MCF 10A (cell line): ENCODE data around the gene MVD. TPM values are rescaled to one million over a fixed set of nuclear protein-coding genes. Genes with fewer than 3 reads are reported as not detected.

ENCODE experiments used
- BruUV-seq: library from RNA; stranded (reverse); fragments of 400-500 nt; replicated peaks from 2 replicates; lab custom pipeline; 2021; lab: Mats Ljungman, UMichigan
- CTCF ChIA-PET: fragments of 300-600 bp; sonication (Branson Sonifier 250); formaldehyde crosslinking; extraction: SDS; loops from one replicate; lab custom pipeline; 2021; ENCODE audit warnings: antibody characterized with exemption, inconsistent platforms; lab: Yijun Ruan, JAX
- POLR2A ChIA-PET: fragments of 300-600, 350-650 bp; sonication (Branson Sonifier 250); formaldehyde crosslinking; extraction: SDS; loops from one replicate; lab custom pipeline; 2020; ENCODE audit warnings: antibody characterized with exemption, inconsistent platforms; lab: Yijun Ruan, JAX
- DNase-seq: peaks from one replicate; pipeline ENCODE4 v3.0.0-alpha.2; 2018; ENCODE audit not compliant: unreplicated experiment
- H3K27ac Mint-ChIP-seq: one replicate; pipeline ENCODE4 v1.8.0; 2022; ENCODE audit warnings: mild to moderate bottlenecking, low read depth, mixed read lengths; ENCODE audit not compliant: unreplicated experiment
- H3K27me3 Mint-ChIP-seq: one replicate; pipeline ENCODE4 v1.8.0; 2022; ENCODE audit warnings: mixed read lengths; ENCODE audit not compliant: insufficient read depth, unreplicated experiment
- H3K36me3 Mint-ChIP-seq: one replicate; pipeline ENCODE4 v1.8.0; 2022; ENCODE audit warnings: mild to moderate bottlenecking, moderate library complexity, mixed read lengths; ENCODE audit not compliant: insufficient read depth, unreplicated experiment
- H3K4me1 Mint-ChIP-seq: one replicate; pipeline ENCODE4 v1.8.0; 2022; ENCODE audit warnings: mixed read lengths; ENCODE audit not compliant: insufficient read depth, unreplicated experiment
- H3K4me3 Mint-ChIP-seq: one replicate; pipeline ENCODE4 v1.8.0; 2022; ENCODE audit warnings: mild to moderate bottlenecking, moderate library complexity, mixed read lengths; ENCODE audit not compliant: unreplicated experiment
- H3K9me3 Mint-ChIP-seq: one replicate; pipeline ENCODE4 v1.8.0; 2022; ENCODE audit warnings: mixed read lengths; ENCODE audit not compliant: unreplicated experiment
- intact Hi-C: fragments of 100-400 bp; cut with micrococcal nuclease; formaldehyde crosslinking; loops from 2 replicates; pipeline ENCODE4 v1.14.1; 2022
- total RNA-seq: library from RNA; stranded (reverse); gene quantifications from 2 replicates; pipeline ENCODE4 v1.2.3, GENCODE V29; 2022
- TF ChIP-seq, protein P1 (sequence below): fragments of 200-600 bp; IDR thresholded peaks from one replicate; pipeline ENCODE4 v1.8.0; 2022; ENCODE audit warnings: antibody characterized with exemption, mild to moderate bottlenecking; ENCODE audit not compliant: unreplicated experiment

MVD gene
- total RNA-seq, 1 experiment from 2014 or later = 32.4 TPM

DNA sequence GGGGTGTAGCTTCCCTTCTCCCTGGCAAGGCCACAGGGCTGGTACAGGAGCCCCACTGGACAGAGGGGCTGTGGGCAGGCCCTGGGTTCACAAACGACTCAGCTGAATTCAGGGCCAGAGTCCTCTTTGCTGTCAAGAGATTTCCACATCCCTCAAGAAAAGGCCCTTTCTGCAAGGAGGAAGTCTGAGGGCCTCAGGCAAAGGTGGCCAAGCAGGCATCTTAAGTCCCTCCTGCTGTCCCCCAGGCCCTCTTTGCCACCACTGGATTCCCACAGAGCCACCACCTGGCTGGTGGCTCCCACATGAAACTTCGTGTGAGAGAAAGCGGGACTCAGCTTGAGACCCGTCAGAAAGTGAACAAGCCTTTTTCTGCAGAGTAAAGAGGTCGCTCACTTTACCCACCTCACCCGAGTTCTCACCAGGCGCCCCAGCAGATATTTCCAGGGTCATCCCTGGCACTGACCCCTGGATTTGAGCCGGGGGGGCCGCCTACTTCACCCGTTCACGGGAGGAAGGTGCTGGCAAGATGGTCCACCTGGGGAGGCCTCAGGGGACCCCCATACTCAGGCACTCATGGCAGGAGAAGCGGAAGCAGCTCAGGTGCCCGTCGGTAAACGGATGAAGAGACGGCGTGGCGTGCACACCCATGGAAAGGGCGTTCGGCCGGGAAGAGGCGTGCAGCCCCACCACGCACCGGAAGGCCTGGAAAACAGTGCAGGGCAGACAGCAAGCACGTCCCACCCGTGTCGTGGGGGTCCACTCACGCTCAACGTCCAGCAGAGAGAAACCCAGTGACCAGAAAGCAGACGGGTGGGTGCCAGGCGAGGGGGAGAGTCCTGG, 39.7 kb upstream of the MVD start:
- intact Hi-C loops = no loop called here
- H3K36me3 Mint-ChIP-seq = peaks cover 10% of the 10 kb centered on the region
- H3K4me1 Mint-ChIP-seq = peaks cover 13% of the 10 kb centered on the region
- H3K27me3 Mint-ChIP-seq = no peaks in the 10 kb centered on the region
- no TSS peak for BruUV-seq
- DNase-seq = no peak
- H3K27ac Mint-ChIP-seq = no peak overlapping the region
- ChIA-PET POLR2A (interaction anchor here (0.5 kb wide), 1 partner anchor 507 kb away, joined by 3 read pairs; no protein-coding TSS in a partner anchor), CTCF (interaction anchor here (0.6 to 1.2 kb wide), 3 partner anchors 34 to 460 kb away, joined by 4 to 6 read pairs (median 4); no protein-coding TSS in a partner anchor)
- TF ChIP-seq, protein P1, sequence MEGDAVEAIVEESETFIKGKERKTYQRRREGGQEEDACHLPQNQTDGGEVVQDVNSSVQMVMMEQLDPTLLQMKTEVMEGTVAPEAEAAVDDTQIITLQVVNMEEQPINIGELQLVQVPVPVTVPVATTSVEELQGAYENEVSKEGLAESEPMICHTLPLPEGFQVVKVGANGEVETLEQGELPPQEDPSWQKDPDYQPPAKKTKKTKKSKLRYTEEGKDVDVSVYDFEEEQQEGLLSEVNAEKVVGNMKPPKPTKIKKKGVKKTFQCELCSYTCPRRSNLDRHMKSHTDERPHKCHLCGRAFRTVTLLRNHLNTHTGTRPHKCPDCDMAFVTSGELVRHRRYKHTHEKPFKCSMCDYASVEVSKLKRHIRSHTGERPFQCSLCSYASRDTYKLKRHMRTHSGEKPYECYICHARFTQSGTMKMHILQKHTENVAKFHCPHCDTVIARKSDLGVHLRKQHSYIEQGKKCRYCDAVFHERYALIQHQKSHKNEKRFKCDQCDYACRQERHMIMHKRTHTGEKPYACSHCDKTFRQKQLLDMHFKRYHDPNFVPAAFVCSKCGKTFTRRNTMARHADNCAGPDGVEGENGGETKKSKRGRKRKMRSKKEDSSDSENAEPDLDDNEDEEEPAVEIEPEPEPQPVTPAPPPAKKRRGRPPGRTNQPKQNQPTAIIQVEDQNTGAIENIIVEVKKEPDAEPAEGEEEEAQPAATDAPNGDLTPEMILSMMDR = no peak
- H3K9me3 Mint-ChIP-seq = no peaks in the 10 kb centered on the region
- no peak overlapping the region for H3K4me3 Mint-ChIP-seq

DNA sequence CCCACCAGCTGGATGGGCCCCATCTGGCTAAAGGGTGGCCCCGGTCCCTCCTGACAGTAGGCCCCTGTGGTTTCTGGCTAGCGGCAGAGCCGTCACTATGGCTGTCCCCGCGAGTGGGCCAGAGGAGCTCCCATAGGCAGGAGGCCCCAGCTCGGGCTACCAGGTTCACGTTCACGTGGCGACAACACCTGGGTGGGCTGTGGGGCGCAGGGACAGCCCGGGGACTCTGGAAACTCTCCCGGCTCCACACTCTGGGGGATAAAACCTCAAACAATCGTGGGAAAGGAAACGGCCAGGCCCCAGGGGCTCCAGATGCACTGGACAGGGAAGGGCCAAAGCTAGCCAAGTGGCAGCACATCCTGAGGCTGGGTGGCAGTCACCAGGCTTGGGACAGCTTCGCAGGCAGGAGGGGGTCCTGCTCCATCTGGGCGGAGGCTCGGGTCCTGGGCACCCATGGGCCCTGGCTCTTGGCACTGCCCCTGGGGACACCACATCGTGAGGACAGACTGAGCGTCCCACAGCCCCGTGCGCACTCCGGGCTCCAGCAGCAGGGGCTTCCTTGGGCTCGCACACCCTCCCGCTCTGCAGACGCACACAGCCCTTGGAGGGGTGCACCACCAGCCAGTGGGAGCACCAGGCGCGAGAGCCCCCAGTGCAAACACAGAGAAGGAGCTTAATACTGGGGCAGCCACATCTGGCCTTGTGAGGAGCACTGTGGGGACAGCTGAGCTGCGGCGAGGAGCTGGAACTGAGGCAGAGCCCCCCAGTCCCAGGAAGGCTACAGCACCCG, 38.9 kb upstream of the MVD start:
- intact Hi-C loops = no loop called here
- Mint-ChIP-seq H3K4me1 (peaks cover 7% of the 10 kb centered on the region), H3K36me3 (peaks cover 10% of the 10 kb centered on the region), H3K9me3 (no peaks in the 10 kb centered on the region), H3K27ac (no peak overlapping the region), H3K27me3 (no peaks in the 10 kb centered on the region), H3K4me3 (no peak overlapping the region)
- ChIA-PET CTCF (interaction anchor here (0.7 kb wide), 1 partner anchor 37 kb away, joined by 4 read pairs; no protein-coding TSS in a partner anchor), POLR2A (interaction anchor here (0.5 kb wide), 1 partner anchor 508 kb away, joined by 3 read pairs; no protein-coding TSS in a partner anchor)
- no TSS peak for BruUV-seq
- TF ChIP-seq, protein P1 = no peak
- DNase-seq = no peak

DNA sequence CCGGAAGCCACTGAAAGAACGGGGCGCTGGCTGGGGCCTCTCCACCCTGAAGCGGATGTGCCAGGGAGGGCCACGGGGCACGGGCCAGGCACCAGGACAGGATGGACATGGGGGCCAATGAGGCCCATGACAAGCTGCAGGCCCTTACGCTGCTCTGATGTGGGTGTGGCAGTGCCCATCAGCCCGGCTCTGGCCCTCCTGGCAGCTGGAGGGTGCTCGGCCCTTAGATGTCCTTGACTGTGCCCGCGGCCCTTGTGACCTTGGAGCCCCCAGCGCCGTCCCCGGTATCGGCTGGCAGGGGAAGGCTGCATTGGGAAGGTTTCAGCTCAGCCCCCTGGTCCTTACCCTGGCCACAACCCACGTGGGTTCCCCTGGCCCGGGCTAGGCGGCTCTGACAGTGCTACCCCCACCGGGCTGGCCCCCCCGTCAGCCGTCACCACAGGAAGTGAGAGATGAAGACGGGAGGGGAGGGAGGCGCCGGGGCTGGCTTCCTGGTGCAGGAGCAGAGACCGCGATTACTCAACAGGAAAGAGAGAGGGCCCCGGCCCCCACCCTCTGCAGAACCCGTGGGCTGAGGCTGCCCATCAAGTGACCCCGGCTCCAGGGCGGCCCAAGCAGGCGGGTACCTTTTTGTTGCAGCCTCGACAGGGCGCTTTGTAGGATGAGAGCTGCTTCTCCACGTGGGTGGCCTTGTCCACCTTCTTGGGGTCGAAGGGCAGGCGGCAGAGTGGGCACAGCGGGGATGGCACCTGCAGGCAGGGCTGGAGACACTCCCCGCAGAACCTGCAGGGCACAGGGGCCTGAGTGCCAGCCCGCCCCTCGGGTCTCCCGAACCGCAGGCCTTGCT, 38.0 kb upstream of the MVD start:
- Mint-ChIP-seq H3K36me3 (peaks cover 10% of the 10 kb centered on the region), H3K4me1 (peaks cover 7% of the 10 kb centered on the region), H3K27ac (no peak overlapping the region), H3K4me3 (no peak overlapping the region), H3K27me3 (no peaks in the 10 kb centered on the region), H3K9me3 (no peaks in the 10 kb centered on the region)
- POLR2A ChIA-PET = no interaction called here
- no peak for DNase-seq
- BruUV-seq = no TSS peak
- CTCF ChIA-PET = interaction anchor here (1.1 kb wide), 1 partner anchor 37 kb away, joined by 3 read pairs; no protein-coding TSS in a partner anchor
- intact Hi-C loops = no loop called here
- TF ChIP-seq, protein P1 = no peak
